ENCODE data around the gene WDR37. TPM values are rescaled to one million over a fixed set of nuclear protein-coding genes. Genes with fewer than 3 reads are reported as not detected.

The WDR37 gene
- 11.9 and 13.4 TPM in 2 replicates for polyA plus RNA-seq (2012; rRNA removed)
- polyA plus RNA-seq (2012; cell fraction: cytosol; rRNA removed) = 9.4 and 10.7 TPM in 2 replicates
- polyA plus RNA-seq (2012; cell fraction: nucleus; rRNA removed) = 23.5 and 27.6 TPM in 2 replicates

- Histone ChIP-seq H3K27ac (ENCODE audit: low read depth in 2 of 2, low read length in 1 of 2) (peak within 1 kb of the TSS; percentile 92 to 95), H3K4me3 (ENCODE audit: low read depth in 2 of 2, low read length in 1 of 2) (peak within 1 kb of the TSS; percentile 84 to 96), H3K36me3 (replicated peaks in 1 of 2; ENCODE audit: control insufficient read depth in 1 of 2, insufficient read depth in 2 of 2, low read length in 1 of 2) (peaks cover 20 to 24% of the 10 kb centered on the region in 2 experiments), H3K4me2 (peak within 1 kb of the TSS; percentile 89), H3K9me3 (no peaks in the 10 kb centered on the region), H3K27me3 (ENCODE audit: insufficient read depth) (no peaks in the 10 kb centered on the region), H3K4me1 (ENCODE audit: control insufficient read depth in 1 of 2, insufficient read depth in 2 of 2, low read depth in 1 of 2, low read length in 1 of 2) (peaks cover 8 to 15% of the 10 kb centered on the region in 2 experiments; a peak in 3 of 4 replicates), H3K79me2 (ENCODE audit: insufficient read depth) (peaks cover 98% of the 10 kb centered on the region), H4K20me1 (ENCODE audit: insufficient read depth) (peaks cover 19% of the 10 kb centered on the region), H2AFZ (ENCODE audit: low read depth) (peak within 1 kb of the TSS; percentile 76), H3K9me2 (no peaks in the 10 kb centered on the region), H3K9ac (peak within 1 kb of the TSS; percentile 98), H3F3A (replicated peaks; ENCODE audit: insufficient read depth) (peaks cover 7% of the 10 kb centered on the region)
- ChIA-PET POLR2A (interaction anchor here (0.9 kb wide), 1 partner anchor 125 kb away, joined by 3 read pairs; the partner anchor contains the start of gene LARP4B), CTCF (interaction anchor here (0.9 to 1.3 kb wide), 2 partner anchors 34 to 68 kb away, joined by 3 to 4 read pairs; partner anchors contain the start of gene GTPBP4)
- TF ChIP-seq ELF1 (IDR thresholded peaks at IDR 0.05) (peak; percentile 80), POLR2AphosphoS5 (IDR thresholded peaks at IDR 0.05; ENCODE audit: low read depth, low read length) (peak; percentile 72), FOXJ3 (CRISPR knock-in tag; IDR thresholded peaks at IDR 0.05) (no peak), CHD2 (IDR thresholded peaks at IDR 0.05; ENCODE audit: low read length, partially characterized antibody) (peak; percentile 68), SIN3A (IDR thresholded peaks at IDR 0.05; ENCODE audit: borderline replicate concordance, low read depth, low read length) (peak; percentile 93; the same call in 1 of the 2 replicates), RAD21 (IDR thresholded peaks at IDR 0.05; ENCODE audit: low read length) (no peak), JUND (IDR thresholded peaks at IDR 0.05) (no peak), CTCF (IDR thresholded peaks at IDR 0.05) (no peak), RFX5 (IDR thresholded peaks at IDR 0.05; ENCODE audit: low read length) (peak; percentile 56; the same call in 1 of the 2 replicates), TEAD4 (IDR thresholded peaks at IDR 0.05; ENCODE audit: borderline replicate concordance, insufficient read depth) (0 out of 2 replicates have a peak, but pooled peaks have one; percentile 9), TAF1 (IDR thresholded peaks at IDR 0.05; ENCODE audit: borderline replicate concordance, low read depth, low read length) (peak; percentile 47), FOSL2 (IDR thresholded peaks at IDR 0.05; ENCODE audit: borderline replicate concordance, low read depth) (peak; percentile 36; the same call in 1 of the 2 replicates), GABPA (IDR thresholded peaks at IDR 0.05; ENCODE audit: low read depth) (peak; percentile 98), PBX3 (IDR thresholded peaks at IDR 0.05) (0 out of 2 replicates have a peak, but pooled peaks have one; percentile 35), YY1 (IDR thresholded peaks at IDR 0.05; ENCODE audit: low read depth) (peak; percentile 76), MXI1 (IDR thresholded peaks at IDR 0.05; ENCODE audit: low read depth, low read length) (peak; percentile 52; the same call in 1 of the 2 replicates)
- TF ChIP-seq, protein P1, sequence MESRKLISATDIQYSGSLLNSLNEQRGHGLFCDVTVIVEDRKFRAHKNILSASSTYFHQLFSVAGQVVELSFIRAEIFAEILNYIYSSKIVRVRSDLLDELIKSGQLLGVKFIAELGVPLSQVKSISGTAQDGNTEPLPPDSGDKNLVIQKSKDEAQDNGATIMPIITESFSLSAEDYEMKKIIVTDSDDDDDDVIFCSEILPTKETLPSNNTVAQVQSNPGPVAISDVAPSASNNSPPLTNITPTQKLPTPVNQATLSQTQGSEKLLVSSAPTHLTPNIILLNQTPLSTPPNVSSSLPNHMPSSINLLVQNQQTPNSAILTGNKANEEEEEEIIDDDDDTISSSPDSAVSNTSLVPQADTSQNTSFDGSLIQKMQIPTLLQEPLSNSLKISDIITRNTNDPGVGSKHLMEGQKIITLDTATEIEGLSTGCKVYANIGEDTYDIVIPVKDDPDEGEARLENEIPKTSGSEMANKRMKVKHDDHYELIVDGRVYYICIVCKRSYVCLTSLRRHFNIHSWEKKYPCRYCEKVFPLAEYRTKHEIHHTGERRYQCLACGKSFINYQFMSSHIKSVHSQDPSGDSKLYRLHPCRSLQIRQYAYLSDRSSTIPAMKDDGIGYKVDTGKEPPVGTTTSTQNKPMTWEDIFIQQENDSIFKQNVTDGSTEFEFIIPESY (IDR thresholded peaks at IDR 0.05; ENCODE audit: borderline replicate concordance, low read depth) = peak; percentile 62
- TF ChIP-seq, protein P2, sequence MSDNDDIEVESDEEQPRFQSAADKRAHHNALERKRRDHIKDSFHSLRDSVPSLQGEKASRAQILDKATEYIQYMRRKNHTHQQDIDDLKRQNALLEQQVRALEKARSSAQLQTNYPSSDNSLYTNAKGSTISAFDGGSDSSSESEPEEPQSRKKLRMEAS (IDR thresholded peaks at IDR 0.05; ENCODE audit: low read depth) = peak; percentile 57; the same call in 1 of the 2 replicates
- WGBS (ENCODE audit: low lambda C conversion rate) = under 1% methylated on average over 21 of the region's 87 CpGs
- DNase-seq = peak; percentile 98
Measured at GRCh38 chr10:1056326-1057105, at the start of gene WDR37. WDR37 (plus strand) TSS chr10:1056385; CDS start chr10:1072156, 15,771 bp downstream.
